ENCODE measurements around the gene CROT.
A peak's percentile ranks its signal among the peaks of the same experiment; 100 is the strongest.

CROT gene

GRCh38 chr7:87416682-87417587 lies 71.5 kb downstream of the CROT start:
- peak; percentile 31 for DNase-seq

GRCh38 chr7:87420173-87420572 lies 74.7 kb downstream of the CROT start:
- DNase-seq, result no peak

GRCh38 chr7:87424075-87424474 lies 78.6 kb downstream of the CROT start:
- DNase-seq, result no peak

- DNase-seq, result no peak
Observed at GRCh38 chr7:87426160-87426559, 80.7 kb downstream of the CROT start.

- DNase-seq, result no peak
Observed at GRCh38 chr7:87427288-87427687, 81.8 kb downstream of the CROT start.

GRCh38 chr7:87432536-87432935 lies 87.1 kb downstream of the CROT start:
- DNase-seq, result no peak

- no peak for DNase-seq
Observed at GRCh38 chr7:87435546-87435945, 90.1 kb downstream of the CROT start.

- DNase-seq, result no peak
Observed at GRCh38 chr7:87445897-87446296, 100.4 kb downstream of the CROT start.

GRCh38 chr7:87447116-87447635 lies 101.7 kb downstream of the CROT start:
- DNase-seq, result no peak

GRCh38 chr7:87448388-87448787 lies 102.9 kb downstream of the CROT start:
- no peak for DNase-seq
